ENCODE measurements around the gene DNAH14. TPM values are rescaled to one million over a fixed set of nuclear protein-coding genes. Genes with fewer than 3 reads are reported as not detected.

Gene DNAH14
- total and polyA plus RNA-seq, 9 of the 15 experiments (the other 6 are each of a cell fraction or from before 2014, with no cell fraction given), result 58.4 to 142 (median 98.4) TPM

GRCh38 chr1:225342695-225343094, 413.2 kb downstream of the DNAH14 start (continued):
- TF ChIP-seq TSHZ1 (CRISPR knock-in tag; IDR thresholded peaks at IDR 0.05) (no peak), ZNF445 (CRISPR knock-in tag; IDR thresholded peaks at IDR 0.05; ENCODE audit: low read depth) (no peak), SMARCB1 (IDR thresholded peaks at IDR 0.05; ENCODE audit: insufficient read length, low read depth) (no peak), MIER1 (IDR thresholded peaks at IDR 0.05; ENCODE audit: low read depth) (no peak), ETV5 (CRISPR knock-in tag; IDR thresholded peaks at IDR 0.05; ENCODE audit: low read depth) (no peak), RFX1 (IDR thresholded peaks at IDR 0.05) (no peak), NBN (IDR thresholded peaks at IDR 0.05; ENCODE audit: low read depth) (no peak), U2AF1 (optimal IDR thresholded peaks at IDR 0.05; ENCODE audit: low read depth, low read length) (no peak), YBX1 (IDR thresholded peaks at IDR 0.05) (no peak), SMAD1 (IDR thresholded peaks at IDR 0.05; ENCODE audit: low read depth, low read length, partially characterized antibody) (no peak)

Measured in K562 (cell line).